Activated T-helper 1 cell treated with anti-CD3 and anti-CD28 coated beads, Interleukin-2, amount 50 U/mL, for 16 hours (primary cell): Measurements from ENCODE around the gene BUD23.
"Not testable (repeated sequence)": the region's sequence is repeated elsewhere in the genome, so short reads cannot be mapped to it uniquely, and the experiment has no call there.

Experiments
- DNase-seq, 2 donors: peaks; one replicate each; pipeline ENCODE4 v3.0.0-alpha.2; 2020; ENCODE audit warnings: low read depth in 1 of 2, low spot score in 1 of 2

Gene BUD23

DNA sequence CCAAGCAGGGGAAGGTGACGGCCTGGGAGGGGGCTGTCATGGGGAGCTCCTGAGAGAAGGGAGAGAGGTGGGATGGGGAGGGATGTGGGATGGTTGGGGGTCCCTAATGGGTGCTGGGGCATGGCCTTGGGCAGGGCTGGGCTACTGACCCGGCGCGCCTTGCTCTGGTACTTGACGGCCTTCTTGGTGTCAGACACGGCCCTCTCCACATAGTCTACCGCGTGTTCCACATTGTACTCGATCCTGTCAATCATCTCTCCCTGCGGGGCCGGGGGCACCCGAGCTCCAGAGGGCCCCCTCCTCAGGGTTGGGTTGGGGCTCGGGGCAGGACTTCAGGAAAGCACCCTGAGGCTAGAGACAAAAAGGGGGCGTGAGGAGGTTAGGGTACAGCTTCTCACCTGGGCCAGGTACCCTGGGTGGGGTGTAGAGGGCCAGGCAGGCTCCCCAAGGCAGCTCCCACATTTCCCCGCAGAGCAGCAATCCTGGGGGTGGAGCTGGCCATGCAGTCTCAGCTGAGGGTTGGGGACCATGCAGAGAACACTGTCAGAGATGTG is 17.3 kb downstream of the BUD23 start:
- DNase-seq: no peak

GRCh38 chr7:73701357-73701995 is 18.1 kb downstream of the BUD23 start:
- DNase-seq: no peak

- no peak for DNase-seq
These were observed 18.8 kb downstream of the BUD23 start for GRCh38 chr7:73702226-73702625.

DNA sequence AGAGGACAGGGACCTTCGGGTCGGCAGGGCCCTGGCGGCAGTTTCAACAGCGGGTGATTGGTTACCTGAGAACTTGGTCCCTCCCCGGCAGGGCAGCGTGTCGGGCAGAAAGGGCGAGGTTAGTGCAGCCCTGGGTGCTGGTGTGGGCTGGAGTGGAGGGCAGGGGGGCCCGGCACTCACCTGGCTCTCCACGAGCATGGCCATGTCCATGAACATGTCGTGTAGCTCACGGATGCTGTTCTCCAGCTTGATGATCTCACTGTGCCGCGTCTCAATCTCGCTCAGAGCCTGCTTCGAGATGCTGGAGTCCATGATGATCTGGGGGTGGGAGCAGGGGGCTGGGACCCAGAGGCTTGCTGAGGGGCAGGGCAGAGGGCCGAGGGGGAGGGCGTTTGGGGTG is 19.3 kb downstream of the BUD23 start:
- no peak for DNase-seq

DNA sequence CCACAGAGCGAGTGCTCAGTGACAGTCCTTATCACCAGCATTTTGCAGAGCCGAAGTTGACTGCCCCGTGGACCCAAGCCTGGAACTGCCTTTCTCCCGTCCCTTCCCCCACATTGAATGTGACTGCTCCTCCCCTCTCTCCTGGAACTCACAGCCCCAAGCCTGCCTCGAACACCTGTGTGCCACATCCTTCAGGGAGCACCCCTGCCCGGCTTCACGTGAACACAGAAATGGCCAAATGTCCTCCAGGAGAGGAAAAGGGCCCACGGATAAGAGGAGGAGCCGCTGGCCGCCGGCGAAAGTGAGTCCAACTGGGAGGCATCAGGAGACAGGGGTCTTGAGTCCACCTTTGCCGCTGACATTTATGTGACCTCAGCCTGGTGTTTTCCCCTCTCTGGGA is 19.8 kb downstream of the BUD23 start:
- DNase-seq: no peak

GRCh38 chr7:73703757-73704639 is 20.6 kb downstream of the BUD23 start:
- DNase-seq: no peak

DNA sequence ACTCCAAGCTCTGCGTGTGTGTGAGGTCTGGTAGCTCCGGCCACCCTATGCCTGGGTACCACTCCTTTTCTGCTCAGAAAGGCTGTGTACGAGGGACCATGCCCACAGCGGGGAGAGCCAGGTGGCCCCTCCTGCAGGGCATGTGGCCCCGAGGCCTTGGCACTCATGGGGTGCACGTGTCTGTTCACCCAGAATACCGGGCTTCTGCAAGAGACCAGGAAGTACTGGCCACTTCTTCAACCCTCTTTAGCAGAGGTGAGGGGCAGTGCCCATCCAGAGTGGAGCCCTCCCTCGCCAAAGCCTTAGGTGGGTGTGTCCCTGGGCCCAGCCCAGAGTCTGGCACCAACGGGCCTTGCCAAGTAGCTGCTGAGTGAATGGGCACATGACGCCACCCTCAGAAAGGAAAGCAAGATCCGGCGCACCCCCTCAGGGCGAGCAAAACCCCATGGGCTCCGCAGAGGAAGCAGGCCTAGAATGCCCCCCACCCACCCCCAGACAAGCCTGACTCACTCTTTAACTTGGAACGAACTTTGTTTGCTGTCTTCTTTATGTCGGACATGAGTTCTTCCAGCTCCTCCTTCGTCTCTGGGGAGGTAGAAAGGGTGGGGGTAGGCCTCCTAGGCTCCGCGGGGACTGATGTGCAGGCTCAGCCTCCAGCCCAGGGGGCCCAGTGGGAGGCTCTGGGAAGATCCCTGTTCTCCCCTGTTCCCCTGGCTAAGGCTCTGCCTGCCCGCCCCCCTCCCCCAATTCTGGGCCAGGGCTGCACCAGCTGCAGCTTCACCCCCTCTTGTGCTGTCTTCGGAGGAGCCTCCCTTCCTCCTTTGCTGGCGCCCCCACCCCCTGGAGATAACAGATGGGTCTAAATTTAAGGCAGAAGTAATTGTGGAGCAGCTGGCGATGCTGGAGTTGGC is 21.5 kb downstream of the BUD23 start:
- no peak for DNase-seq

GRCh38 chr7:73705551-73705920 is 22.1 kb downstream of the BUD23 start:
- no peak for DNase-seq

- DNase-seq: no peak
These were observed 23.0 kb downstream of the BUD23 start for GRCh38 chr7:73706126-73707044.

GRCh38 chr7:73707045-73707631 is 23.7 kb downstream of the BUD23 start:
- no peak for DNase-seq

- no peak for DNase-seq
These were observed 25.7 kb downstream of the BUD23 start for GRCh38 chr7:73708961-73709549.

GRCh38 chr7:73712773-73713172 is 29.4 kb downstream of the BUD23 start:
- DNase-seq: no peak

DNA sequence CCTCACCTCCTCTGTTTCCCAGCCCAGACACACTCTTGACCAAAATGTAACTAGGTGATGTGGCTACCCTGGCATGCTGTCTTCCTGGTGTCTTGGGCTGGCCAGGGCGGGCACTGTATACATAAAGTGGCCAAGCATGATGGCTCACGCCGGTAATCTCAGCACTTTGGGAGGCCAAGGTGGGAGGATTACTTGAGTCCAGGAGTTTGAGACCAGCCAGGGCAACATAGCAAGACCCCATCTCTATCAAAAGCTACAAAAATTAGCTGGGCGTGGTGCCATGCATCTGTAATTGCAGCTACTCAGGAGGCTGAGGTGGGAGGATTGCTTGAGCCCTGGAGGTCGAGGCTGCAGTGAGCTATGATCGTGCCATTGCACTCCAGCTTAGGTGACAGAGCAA is 29.9 kb downstream of the BUD23 start:
- DNase-seq: not testable (repeated sequence)

DNA sequence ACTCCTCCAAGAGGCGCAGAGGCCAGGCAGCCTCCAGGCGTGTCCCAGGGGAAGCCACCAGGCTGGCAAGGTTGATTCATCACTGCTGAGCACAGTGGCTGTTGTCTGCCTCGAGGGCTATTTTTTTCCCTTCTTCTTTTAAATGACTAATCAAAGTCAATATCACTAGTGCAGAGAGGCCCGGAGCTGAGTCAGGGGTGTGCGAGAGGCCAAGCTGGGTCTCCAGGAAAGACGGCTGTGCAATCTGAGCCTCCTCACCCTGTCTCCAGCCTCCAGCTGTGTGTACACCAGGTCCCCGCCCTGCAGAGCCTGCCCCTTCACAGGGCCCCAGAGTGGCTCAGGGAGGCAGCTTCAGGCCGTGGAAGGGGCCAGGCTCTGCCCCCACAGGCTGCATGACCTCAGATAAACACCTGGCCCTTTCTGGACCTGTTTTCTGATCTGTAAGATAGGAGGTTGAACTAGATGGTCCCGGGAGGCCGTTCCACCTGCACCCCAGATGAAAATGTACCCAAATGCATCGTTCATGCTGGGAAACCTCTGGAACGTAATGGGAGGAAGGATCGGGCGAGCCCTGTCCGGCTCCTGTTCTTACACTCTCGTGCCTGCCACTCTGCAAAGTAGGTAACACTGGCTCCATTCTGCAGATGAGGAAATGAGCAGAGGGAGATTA is 32.4 kb downstream of the BUD23 start:
- DNase-seq: no peak

- DNase-seq: no peak
These were observed 33.0 kb downstream of the BUD23 start for GRCh38 chr7:73716318-73716890.

GRCh38 chr7:73717025-73717807 is 33.8 kb downstream of the BUD23 start:
- DNase-seq: no peak

DNA sequence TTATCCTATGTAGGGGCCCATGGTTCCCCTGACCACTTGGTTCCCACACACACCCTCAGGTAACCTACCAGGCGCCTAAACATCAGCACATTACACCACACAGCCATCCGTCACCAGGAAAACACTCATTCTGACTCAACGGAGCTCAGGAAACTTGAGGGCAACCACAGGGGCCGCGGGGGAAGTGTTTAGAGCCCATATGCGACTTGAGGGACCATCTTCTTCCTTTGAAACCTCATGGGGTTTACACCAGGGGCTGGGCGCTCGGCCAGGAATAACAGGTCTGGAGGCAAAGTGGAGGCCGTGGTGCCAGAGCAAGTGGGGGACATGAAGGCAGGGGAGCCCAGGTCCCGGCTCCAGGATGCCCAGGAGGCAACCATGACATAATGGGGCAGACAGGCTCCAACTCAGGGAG is 34.6 kb downstream of the BUD23 start:
- DNase-seq: peak; percentile 37 to 60

GRCh38 chr7:73718438-73718881 is 35.1 kb downstream of the BUD23 start:
- no peak for DNase-seq
